HAP-1 (cell line): ENCODE data around the gene ATP2A2.
"Not testable (repeated sequence)": the region's sequence is repeated elsewhere in the genome, so short reads cannot be mapped to it uniquely, and the experiment has no call there.

Experiments
- DNase-seq, 2 experiments: peaks; one replicate each; pipeline ENCODE4 v3.0.0-alpha.2; 2016 to 2020; ENCODE audit warnings: low spot score in 2 of 2
- H3K27me3 ChIP-seq: fragments of 250-450 bp; sonication (Bioruptor Pico); 2 replicates; pipeline ENCODE4 v1.5.1; 2020; ENCODE audit warnings: low read depth, mild to moderate bottlenecking, moderate library complexity
- H3K36me3 ChIP-seq: fragments of 250-450 bp; sonication (Bioruptor Pico); replicated peaks from 2 replicates; pipeline ENCODE4 v1.5.1; 2020; ENCODE audit warnings: mild to moderate bottlenecking
- H3K4me1 ChIP-seq: fragments of 250-450 bp; sonication (Bioruptor Pico); 2 replicates; pipeline ENCODE4 v1.5.1; 2020; ENCODE audit warnings: mild to moderate bottlenecking
- H3K4me3 ChIP-seq: fragments of 250-450 bp; sonication (Bioruptor Pico); 2 replicates; pipeline ENCODE4 v1.5.1; 2020; ENCODE audit warnings: mild to moderate bottlenecking, moderate library complexity
- H3K9me3 ChIP-seq: fragments of 250-450 bp; sonication (Bioruptor Pico); 2 replicates; pipeline ENCODE4 v1.5.1; 2020; ENCODE audit warnings: mild to moderate bottlenecking, moderate library complexity
- in situ Hi-C: fragments of 300-500 bp; cut with MboI; formaldehyde crosslinking; loops from 3 replicates; pipeline ENCODE4 v1.14.3; 2020; ENCODE audit warnings: low sequenced_read_pairs, inconsistent platforms, mixed read lengths

Gene ATP2A2

DNA sequence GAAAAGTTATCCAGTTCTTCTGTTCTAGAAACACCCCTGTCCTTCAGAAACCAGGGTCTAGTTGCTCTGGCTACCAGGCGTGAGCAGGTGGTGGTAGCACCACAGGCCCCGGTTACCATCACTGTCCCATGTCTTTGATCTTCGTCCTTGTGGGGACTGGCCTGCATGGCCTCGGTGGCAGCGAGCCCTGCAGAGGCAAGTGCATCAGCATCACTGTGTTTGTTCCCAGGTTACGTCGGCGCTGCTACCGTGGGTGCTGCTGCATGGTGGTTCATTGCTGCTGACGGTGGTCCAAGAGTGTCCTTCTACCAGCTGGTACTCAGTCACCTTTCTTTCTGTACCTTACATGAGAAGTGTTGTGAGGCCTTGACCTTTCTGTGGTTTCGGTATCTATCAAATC is 63.6 kb downstream of the ATP2A2 start:
- Histone ChIP-seq H3K27me3 (no peaks in the 10 kb centered on the region; the same call in 1 of the 2 replicates), H3K4me3 (no peak overlapping the region), H3K4me1 (no peaks in the 10 kb centered on the region), H3K36me3 (peaks cover 98% of the 10 kb centered on the region), H3K9me3 (no peaks in the 10 kb centered on the region)
- in situ Hi-C loops = no loop called here
- DNase-seq = no peak

DNA sequence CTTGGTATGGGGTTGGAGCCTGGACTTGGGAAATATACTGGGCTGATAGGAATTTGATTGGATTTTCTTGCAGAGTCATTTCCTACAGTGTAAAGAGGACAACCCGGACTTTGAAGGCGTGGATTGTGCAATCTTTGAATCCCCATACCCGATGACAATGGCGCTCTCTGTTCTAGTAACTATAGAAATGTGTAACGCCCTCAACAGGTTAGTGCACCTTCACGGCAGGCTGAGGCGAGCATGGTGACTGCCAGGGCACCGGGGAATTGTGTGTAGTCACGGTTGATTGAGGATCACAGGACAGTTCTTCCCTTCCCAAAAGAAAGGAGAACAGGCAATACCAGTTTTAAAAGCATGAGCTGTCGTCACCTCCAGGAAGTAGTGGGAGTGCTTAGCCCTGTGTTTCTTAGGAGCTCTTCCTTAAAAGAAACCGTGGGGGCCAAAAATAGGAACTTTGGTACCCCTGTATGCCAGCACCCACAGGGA is 64.2 kb downstream of the ATP2A2 start:
- no peak for DNase-seq
- Histone ChIP-seq H3K9me3 (no peaks in the 10 kb centered on the region), H3K4me1 (no peaks in the 10 kb centered on the region), H3K4me3 (no peak overlapping the region), H3K27me3 (no peaks in the 10 kb centered on the region), H3K36me3 (peaks cover 98% of the 10 kb centered on the region)
- in situ Hi-C loops = no loop called here

DNA sequence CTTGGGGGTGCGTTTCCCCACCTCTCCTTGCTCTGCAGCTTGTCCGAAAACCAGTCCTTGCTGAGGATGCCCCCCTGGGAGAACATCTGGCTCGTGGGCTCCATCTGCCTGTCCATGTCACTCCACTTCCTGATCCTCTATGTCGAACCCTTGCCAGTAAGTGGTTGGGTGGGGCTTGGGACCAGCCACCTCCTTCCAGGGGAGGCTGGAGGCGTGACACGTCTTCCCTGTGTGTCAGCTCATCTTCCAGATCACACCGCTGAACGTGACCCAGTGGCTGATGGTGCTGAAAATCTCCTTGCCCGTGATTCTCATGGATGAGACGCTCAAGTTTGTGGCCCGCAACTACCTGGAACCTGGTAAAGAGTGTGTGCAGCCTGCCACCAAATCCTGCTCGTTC is 64.9 kb downstream of the ATP2A2 start:
- Histone ChIP-seq H3K9me3 (no peaks in the 10 kb centered on the region), H3K36me3 (peaks cover 97% of the 10 kb centered on the region), H3K4me1 (no peaks in the 10 kb centered on the region), H3K27me3 (no peaks in the 10 kb centered on the region), H3K4me3 (no peak overlapping the region)
- DNase-seq = no peak
- in situ Hi-C loops = no loop called here

DNA sequence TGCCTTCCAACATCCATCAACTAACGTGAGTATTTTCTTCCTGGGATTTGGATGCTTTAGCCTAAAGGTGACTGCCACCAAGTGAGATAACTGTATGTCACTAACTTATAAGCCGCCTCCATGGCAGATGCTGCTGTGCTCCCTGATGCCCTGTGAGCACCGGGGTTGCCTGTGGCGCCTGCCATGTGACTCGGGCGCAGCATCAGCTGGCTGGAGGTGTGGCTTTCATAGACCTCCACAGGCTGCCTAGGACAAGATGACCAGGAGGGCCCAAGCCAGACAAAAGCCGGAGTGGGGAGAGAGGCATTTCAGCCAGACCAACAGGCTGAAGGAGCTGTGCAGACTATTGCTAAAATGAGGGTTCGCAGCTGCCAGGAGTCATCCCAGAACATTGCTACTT is 66.7 kb downstream of the ATP2A2 start:
- H3K36me3 ChIP-seq = peaks cover 79% of the 10 kb centered on the region
- H3K9me3 ChIP-seq = no peaks in the 10 kb centered on the region
- H3K4me3 ChIP-seq = no peak overlapping the region
- no peaks in the 10 kb centered on the region for H3K4me1 ChIP-seq
- in situ Hi-C loops = no loop called here
- no peak for DNase-seq
- no peaks in the 10 kb centered on the region for H3K27me3 ChIP-seq

DNA sequence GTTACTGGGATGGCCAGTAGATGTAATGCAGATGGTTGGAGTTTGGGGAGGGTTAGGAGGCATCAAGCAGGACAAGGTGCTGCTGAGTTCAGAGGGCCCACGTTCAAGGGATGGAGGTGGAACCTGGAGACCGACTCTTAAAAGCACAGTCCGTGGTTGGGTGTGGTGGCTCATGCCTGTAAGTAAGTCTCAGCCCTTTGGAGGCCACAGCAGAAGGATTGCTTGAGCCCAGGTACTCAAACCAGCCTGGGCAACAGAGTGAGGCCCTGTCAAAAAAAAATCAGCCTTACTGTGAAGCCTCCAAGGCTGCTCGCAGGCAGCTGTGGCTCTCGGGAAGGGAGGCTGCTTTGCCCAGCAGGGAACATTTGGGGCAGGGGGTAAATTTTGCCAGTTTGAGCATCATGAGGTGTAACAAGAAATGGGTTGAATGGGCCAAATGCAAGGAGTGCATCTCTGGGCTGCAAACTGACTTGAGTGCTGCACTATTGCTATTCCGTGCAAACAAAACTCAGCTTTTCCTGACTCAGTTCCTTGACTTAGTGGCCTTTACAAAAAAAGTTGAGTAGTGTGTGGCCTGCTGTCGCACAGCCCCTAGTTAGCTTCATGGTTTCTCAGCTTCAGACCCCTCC is 67.5 kb downstream of the ATP2A2 start:
- no peaks in the 10 kb centered on the region for H3K9me3 ChIP-seq
- H3K4me1 ChIP-seq = no peaks in the 10 kb centered on the region
- H3K36me3 ChIP-seq = peaks cover 71% of the 10 kb centered on the region
- no peak overlapping the region for H3K4me3 ChIP-seq
- in situ Hi-C loops = no loop called here
- no peaks in the 10 kb centered on the region for H3K27me3 ChIP-seq
- no peak for DNase-seq

DNA sequence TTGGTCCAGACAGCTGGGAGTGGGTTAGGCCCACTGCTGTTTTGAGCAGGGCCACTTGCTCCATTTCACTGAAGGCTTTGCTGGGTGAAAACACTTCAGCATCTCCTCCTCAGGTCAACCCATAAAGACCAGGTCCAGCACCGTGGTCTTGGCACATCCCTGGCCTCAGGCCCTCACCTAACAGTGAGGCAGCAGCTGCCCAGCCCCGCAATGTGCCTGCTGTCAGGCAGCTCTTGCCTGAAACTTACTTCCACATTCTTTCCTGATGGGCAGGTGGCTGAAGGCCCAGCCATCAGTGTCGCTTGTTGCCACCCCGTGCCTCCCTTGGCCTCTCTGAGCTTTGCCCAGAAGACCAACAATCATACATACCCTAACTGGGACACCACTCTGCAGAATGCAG is 68.0 kb downstream of the ATP2A2 start:
- H3K27me3 ChIP-seq = no peaks in the 10 kb centered on the region
- peaks cover 65% of the 10 kb centered on the region for H3K36me3 ChIP-seq
- in situ Hi-C loops = no loop called here
- no peaks in the 10 kb centered on the region for H3K9me3 ChIP-seq
- H3K4me1 ChIP-seq = no peaks in the 10 kb centered on the region
- no peak overlapping the region for H3K4me3 ChIP-seq
- no peak for DNase-seq

DNA sequence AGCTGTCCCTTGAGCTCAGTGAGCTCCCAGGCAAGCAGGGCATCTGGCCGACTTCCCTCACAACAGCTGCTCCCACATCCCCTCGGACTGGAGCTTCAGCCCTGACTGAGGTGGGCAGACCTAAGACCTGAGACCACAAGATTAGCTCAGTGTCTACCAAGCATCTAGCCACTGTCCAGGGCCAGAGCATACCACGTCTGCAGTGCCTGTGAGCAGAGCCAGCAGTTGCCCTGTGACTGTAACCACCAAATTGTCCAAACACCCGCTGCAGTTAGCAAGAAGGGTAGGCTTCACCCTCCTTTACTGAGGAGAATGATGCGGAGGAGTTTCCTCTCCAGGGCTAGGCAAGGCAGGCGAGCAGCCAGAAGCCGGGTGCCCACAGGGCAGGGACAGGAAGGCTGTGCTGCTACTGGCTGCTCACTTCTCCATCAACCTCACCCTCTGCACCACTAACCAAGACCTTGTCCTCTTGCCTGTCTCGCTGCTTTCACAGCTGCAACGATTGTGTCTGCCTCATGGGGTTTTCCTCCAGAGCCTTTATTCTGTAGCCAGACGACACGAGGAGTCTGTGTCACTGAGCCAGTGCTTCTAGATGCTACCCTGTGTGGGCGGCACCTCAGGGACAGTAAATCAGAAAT is 68.6 kb downstream of the ATP2A2 start:
- DNase-seq = no peak
- no peaks in the 10 kb centered on the region for H3K4me1 ChIP-seq
- H3K9me3 ChIP-seq = no peaks in the 10 kb centered on the region
- H3K4me3 ChIP-seq = no peak overlapping the region
- in situ Hi-C loops = no loop called here
- H3K27me3 ChIP-seq = no peaks in the 10 kb centered on the region
- H3K36me3 ChIP-seq = peaks cover 60% of the 10 kb centered on the region

DNA sequence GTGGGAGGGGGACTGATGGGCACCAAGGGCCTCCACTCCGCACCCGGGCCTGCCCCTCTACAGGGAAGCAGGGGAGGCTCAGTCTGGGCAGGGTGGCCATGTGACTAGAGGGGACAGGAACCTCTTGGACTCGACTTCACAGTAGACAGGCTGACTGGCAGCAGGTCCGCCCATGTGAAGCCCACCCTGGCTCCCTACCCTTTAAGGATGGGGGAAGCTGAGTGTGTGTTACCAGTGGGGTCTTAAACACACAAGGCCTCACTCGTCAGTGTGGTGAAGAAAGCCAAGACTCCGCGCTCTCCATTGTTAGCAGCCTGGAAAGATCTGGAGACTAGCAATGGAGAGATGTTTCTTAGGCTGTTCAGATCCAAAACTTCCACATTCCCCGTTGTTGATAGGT is 70.1 kb downstream of the ATP2A2 start:
- no peak overlapping the region for H3K4me3 ChIP-seq
- in situ Hi-C loops = no loop called here
- no peaks in the 10 kb centered on the region for H3K9me3 ChIP-seq
- no peaks in the 10 kb centered on the region for H3K4me1 ChIP-seq
- no peaks in the 10 kb centered on the region for H3K27me3 ChIP-seq
- H3K36me3 ChIP-seq = peaks cover 45% of the 10 kb centered on the region
- no peak for DNase-seq

DNA sequence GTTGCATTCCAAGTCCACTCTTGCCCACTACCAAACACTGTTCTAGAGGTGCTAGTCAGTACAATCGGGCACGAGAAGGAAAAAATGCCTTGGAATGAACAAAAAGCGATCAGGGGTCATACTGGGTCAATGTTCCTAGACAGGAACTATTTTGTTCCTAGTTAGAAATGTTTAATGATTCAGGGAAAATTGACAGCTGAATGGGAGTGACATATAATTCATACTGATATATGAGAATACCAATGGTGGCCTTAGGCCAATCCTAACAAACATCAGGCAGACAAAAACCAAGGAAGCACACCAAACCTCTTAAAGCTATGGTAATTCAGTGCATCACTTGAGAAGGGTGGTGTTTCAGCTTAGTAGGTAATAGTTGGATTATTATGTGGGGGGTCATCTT is 71.4 kb downstream of the ATP2A2 start:
- DNase-seq = no peak
- in situ Hi-C loops = no loop called here
- Histone ChIP-seq H3K9me3 (no peaks in the 10 kb centered on the region), H3K4me1 (no peaks in the 10 kb centered on the region), H3K36me3 (peaks cover 35% of the 10 kb centered on the region), H3K4me3 (no peak overlapping the region), H3K27me3 (no peaks in the 10 kb centered on the region)

DNA sequence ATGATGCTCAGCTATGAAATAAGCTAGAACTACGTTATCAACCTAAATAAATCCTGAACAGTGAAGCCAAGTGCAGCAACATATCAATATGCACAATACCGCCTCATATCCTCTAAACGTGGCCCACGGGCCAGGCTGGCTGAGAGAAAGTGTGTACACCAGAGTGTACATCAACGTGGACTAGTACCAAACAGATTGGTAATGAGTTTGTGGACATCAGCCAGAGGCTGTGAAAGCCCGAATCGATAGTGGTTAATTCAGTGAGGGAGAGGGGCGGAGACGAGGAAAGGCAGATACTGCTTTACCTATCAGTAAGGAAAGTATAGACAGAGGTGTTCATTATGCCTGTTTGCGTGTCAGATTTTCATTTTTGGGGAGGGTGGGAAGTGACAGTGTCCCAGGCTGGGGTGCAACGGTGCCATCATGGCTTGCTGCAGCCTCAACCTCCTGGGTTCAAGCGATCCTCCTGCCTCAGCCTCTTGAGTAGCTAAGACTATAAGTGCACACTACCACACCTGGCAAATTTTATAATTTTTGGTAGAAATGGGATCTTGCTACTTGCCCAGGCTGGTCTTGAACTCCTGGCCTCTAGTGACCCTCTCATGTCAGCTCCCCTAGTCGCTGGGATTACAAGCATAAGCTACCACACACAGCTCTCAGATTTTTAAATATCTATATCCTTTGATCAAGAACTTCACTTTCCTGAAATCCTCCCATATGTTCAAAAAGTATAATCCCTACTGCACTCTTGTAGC is 72.3 kb downstream of the ATP2A2 start:
- DNase-seq = no peak
- no peaks in the 10 kb centered on the region for H3K9me3 ChIP-seq
- in situ Hi-C loops = no loop called here
- H3K4me1 ChIP-seq = no peaks in the 10 kb centered on the region
- H3K27me3 ChIP-seq = no peaks in the 10 kb centered on the region
- H3K4me3 ChIP-seq = no peak overlapping the region
- H3K36me3 ChIP-seq = peaks cover 25% of the 10 kb centered on the region

DNA sequence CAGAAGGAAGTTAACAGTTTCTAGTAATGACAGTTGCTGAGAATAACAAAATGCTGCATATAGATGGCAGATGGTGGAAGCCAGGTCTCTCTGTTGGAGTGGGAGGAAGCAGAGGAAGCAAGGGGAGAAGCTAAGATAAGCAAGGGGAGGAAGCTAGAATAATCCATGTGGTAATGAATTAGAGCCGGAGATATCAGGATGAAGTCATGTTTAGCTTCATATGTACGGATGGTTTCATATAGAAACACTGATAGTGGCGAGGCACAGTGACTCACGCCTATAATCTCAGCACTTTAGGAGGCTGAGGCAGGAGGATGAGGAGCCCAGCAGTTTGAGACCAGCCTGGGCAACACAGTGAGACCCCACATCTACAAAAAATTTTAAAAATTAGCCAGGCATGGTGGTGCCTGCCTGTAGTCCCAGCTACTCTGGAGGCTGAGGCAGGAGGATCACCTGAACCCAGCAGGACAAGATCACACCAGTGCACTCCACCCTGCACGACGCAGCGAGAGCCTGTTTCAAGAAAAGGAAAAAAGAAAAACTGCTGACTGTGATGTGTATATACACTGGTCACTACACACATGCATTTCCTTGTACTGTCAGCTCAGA is 73.2 kb downstream of the ATP2A2 start:
- H3K36me3 ChIP-seq = peaks cover 16% of the 10 kb centered on the region
- in situ Hi-C loops = no loop called here
- no peaks in the 10 kb centered on the region for H3K27me3 ChIP-seq
- H3K9me3 ChIP-seq = no peaks in the 10 kb centered on the region
- H3K4me1 ChIP-seq = no peaks in the 10 kb centered on the region
- H3K4me3 ChIP-seq = no peak overlapping the region
- DNase-seq = no peak

DNA sequence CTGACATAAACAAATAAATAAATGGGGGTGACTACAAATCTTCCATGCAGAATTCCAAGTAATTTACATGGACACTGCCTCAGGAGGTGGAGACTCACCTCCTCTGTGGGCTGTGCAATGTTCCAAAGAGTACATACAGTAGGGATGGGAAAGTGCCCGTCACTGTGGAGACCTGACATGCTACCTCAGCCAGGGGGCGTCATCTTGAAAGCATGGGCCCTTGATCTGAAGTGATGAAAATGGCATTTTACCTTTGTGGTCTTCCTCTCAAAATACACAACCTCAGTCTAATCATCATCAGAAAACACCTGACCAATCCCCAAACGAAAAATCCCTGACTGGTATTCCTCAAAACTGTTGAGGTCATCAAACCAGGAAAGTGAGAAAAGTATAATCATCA is 74.0 kb downstream of the ATP2A2 start:
- in situ Hi-C loops = no loop called here
- H3K9me3 ChIP-seq = no peaks in the 10 kb centered on the region
- H3K36me3 ChIP-seq = peaks cover 8% of the 10 kb centered on the region
- no peaks in the 10 kb centered on the region for H3K27me3 ChIP-seq
- H3K4me1 ChIP-seq = no peaks in the 10 kb centered on the region
- no peak overlapping the region for H3K4me3 ChIP-seq
- peak in 1 of 2 experiments; percentile 65 for DNase-seq

DNA sequence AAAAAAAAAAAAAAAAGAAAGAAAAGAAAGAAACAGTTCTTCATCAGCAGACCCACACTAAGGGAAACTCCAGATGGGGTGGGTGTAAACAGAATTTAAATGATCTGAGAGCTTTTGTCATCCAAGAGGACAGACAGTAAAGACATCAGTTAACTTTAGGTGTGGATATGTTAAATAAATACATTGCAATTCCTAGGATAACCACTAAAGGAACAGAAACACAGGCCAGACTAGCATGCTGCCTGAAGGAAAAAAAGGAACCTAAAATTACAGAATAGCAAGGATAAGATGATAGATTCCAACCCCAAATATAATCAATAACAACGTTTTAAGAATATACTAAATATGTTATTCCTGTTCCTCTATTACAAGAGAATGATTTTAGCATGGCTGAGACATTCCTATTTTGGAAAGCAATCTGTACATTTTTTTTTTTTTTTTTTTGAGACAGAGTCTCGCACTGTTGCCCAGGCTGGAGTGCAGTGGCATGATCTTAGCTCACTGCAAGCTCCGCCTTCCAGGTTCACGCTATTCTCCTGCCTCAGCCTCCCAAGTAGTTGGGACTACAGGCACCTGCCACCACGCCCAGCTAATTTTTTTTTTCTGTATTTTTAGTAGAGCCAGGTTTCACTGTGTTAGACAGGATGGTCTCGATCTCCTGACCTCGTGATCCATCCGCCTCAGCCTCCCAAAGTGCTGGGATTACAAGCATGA is 77.5 kb downstream of the ATP2A2 start:
- H3K4me1 ChIP-seq, H3K36me3 ChIP-seq, DNase-seq, H3K4me3 ChIP-seq, H3K9me3 ChIP-seq, in situ Hi-C loops, H3K27me3 ChIP-seq: not testable (repeated sequence)
